Gastrocnemius medialis (tissue), 4 donors: ENCODE results near the gene LIN7C. TPM values are rescaled to one million over a fixed set of nuclear protein-coding genes. Genes with fewer than 3 reads are reported as not detected.

ENCODE experiments used
- ATAC-seq, 2 donors: fragments of 150-250 bp; one replicate each; pipeline ENCODE4 v1.9.1; 2016
- DNase-seq, 2 donors: peaks; one replicate each; pipeline ENCODE4 v3.0.0-alpha.2; 2019
- H3K27ac ChIP-seq, 4 donors: fragments of 200-600 bp; sonication (generic); 1 replicate in 1 of 4; 2 replicates in 3 of 4; pipeline ENCODE4 v1.5.1; 2016 to 2018; ENCODE audit warnings: mild to moderate bottlenecking in 2 of 4, moderate library complexity in 1 of 4
- H3K27me3 ChIP-seq, 3 donors: fragments of 200-600 bp; sonication (generic) in 2 of 3; 1 replicate in 1 of 3; 2 replicates in 2 of 3; pipeline versions ENCODE4 v1.5.1 to v1.6.0; 2016 to 2019; ENCODE audit warnings: mild to moderate bottlenecking in 1 of 3, moderate library complexity in 1 of 3
- H3K36me3 ChIP-seq, 2 donors: fragments of 200-600 bp; sonication (generic) in 1 of 2; one replicate each; pipeline ENCODE4 v1.5.1; 2017 to 2018
- H3K4me1 ChIP-seq, 2 donors: fragments of 200-600 bp; sonication (generic) in 1 of 2; one replicate each; pipeline ENCODE4 v1.5.1; 2016 to 2017; ENCODE audit warnings: mild to moderate bottlenecking in 2 of 2
- H3K4me3 ChIP-seq, 4 donors: fragments of 200-600 bp; sonication (generic) in 3 of 4; 1 replicate in 1 of 4; 2 replicates in 3 of 4; pipeline ENCODE4 v1.5.1; 2016 to 2019; ENCODE audit warnings: mild to moderate bottlenecking in 2 of 4
- H3K9me3 ChIP-seq, 3 donors: fragments of 200-600 bp; sonication (generic) in 2 of 3; 1 replicate in 1 of 3; 2 replicates in 2 of 3; pipeline ENCODE4 v1.5.1; 2016 to 2019
- CTCF ChIP-seq, 5 experiments: fragments of 450-650 bp in 3 of 5; fragments of 200-600 bp in 2 of 5; sonication (generic) in 2 of 5; IDR thresholded peaks in 4 of 5; conservative IDR thresholded peaks in 1 of 5; 1 replicate in 4 of 5; 2 replicates in 1 of 5; pipeline ENCODE4 v1.5.1; 2016 to 2019; ENCODE audit warnings: antibody characterized with exemption in 5 of 5, mild to moderate bottlenecking in 3 of 5, moderate library complexity in 3 of 5
- POLR2A ChIP-seq, 2 donors: fragments of 450-650 bp; IDR thresholded peaks; one replicate each; pipeline ENCODE4 v1.6.1; 2017; ENCODE audit warnings: antibody characterized with exemption in 2 of 2, mild to moderate bottlenecking in 2 of 2, moderate library complexity in 2 of 2
- in situ Hi-C, 4 donors: fragments of 200-750 bp; cut with MboI; loops; one replicate each; pipeline versions ENCODE4 v1.15.0 to v1.8.0; 2017; ENCODE audit warnings: low sequenced_read_pairs in 4 of 4
- intact Hi-C: fragments of 100-400 bp; cut with DNase I; formaldehyde crosslinking; loops from one replicate; pipeline ENCODE4 v1.15.1; 2023; ENCODE audit warnings: low total_unique reads
- microRNA-seq, 2 donors: library from miRNA; unstranded; fragments of <30 nt; microRNA quantifications; one replicate each; pipeline ENCODE4, GENCODE V29; 2016; ENCODE audit warnings: borderline replicate concordance in 2 of 2
- total RNA-seq, 4 donors: library from RNA; depleted of rRNA; stranded (reverse); fragments of >200 nt; gene quantifications; one replicate each; pipeline versions ENCODE4 v1.1.0 to v1.2.3, GENCODE V29; 2016

LIN7C gene
- total RNA-seq, 4 donors from 2014 or later = 10.6 to 22.8 (median 13.8) TPM

- Histone ChIP-seq H3K36me3 (no peaks in the 10 kb centered on the region), H3K27ac (no peak overlapping the region), H3K27me3 (no peaks in the 10 kb centered on the region), H3K4me3 (no peak overlapping the region), H3K9me3 (no peaks in the 10 kb centered on the region), H3K4me1 (peaks cover 14 to 17% of the 10 kb centered on the region in 2 donors)
- no peak for ATAC-seq
- in situ Hi-C loops = no loop called here
- no peak for DNase-seq
- TF ChIP-seq CTCF (IDR thresholded peaks at IDR 0.05 in 4 of 5, conservative IDR thresholded peaks at IDR 0.05 in 1 of 5) (no peak), POLR2A (IDR thresholded peaks at IDR 0.05) (no peak)
- intact Hi-C loops = no loop called here
Measured at GRCh38 chr11:27444801-27445215, 61.8 kb downstream of the LIN7C start.

Small RNA genes lying within 50 kb of the gene (microRNA-seq; reads per million reads assigned to microRNA genes)
- gene MIR8087 = 0 reads per million in 2 donors

Other genes with a start within 250 kb of the LIN7C start
- gene CCDC34, start 143.6 kb downstream of the LIN7C start, total RNA-seq = 1 to 10 TPM in 1 of 4 donors, under 1 TPM in 3; 0.24 to 1.3 (median 0.64) TPM
- gene LGR4, start 34.0 kb downstream of the LIN7C start, total RNA-seq = 10 to 100 TPM in 3 of 4 donors, 1 to 10 TPM in 1; 5.5 to 37.6 (median 11.8) TPM
- gene BDNF, start 193.7 kb upstream of the LIN7C start, total RNA-seq = under 1 TPM in 1 of 4 donors, not detected in 3; 0.09 TPM